Stimulated activated CD4-positive, alpha-beta T cell treated with anti-CD3 and anti-CD28 coated beads, Interleukin-1b, Interleukin-23, amount 100 ng/mL, for 24 hours (primary cell): ENCODE data around the gene TRIM47.
A peak's percentile ranks its signal among the peaks of the same experiment; 100 is the strongest.
"Not testable (repeated sequence)": the region's sequence is repeated elsewhere in the genome, so short reads cannot be mapped to it uniquely, and the experiment has no call there.

Source experiments
- DNase-seq, 4 experiments: peaks; one replicate each; pipeline ENCODE4 v3.0.0-alpha.2; 2020; ENCODE audit warnings: low read depth in 4 of 4, low spot score in 1 of 4

TRIM47 gene

DNA sequence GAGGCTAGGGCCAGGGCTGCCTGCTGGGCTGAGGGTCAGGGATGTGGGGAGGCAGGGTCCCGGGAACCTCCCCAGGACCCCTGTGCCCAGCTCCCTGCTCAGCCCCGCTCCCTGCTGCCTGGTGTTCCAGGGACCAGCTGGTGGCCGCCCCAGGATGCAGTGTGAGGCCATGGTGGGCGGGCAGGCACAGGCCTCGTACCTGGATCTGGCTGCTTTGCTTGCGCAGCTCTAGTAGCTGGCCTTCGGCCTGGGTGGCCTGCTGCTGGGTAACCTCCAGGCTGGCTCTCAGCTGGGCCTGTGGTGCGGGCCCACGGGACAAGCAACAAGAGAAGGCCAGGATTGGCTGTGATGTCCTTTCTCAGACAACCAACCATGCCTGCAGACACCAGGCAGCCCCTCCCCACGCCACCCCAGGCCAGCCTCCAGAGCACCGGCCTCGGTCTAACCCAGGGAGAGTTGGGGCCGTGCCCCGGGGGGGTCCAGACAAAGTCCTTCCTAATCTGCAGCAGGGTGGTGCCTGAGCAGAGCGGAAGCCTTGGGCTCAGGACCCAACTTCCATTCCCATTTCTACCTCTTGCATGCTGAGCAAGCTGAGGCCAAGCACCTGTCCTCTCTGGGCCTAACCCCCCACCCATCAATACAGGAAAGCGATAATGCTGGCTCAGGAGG, 14.3 kb upstream of the TRIM47 start:
- DNase-seq: no peak

DNA sequence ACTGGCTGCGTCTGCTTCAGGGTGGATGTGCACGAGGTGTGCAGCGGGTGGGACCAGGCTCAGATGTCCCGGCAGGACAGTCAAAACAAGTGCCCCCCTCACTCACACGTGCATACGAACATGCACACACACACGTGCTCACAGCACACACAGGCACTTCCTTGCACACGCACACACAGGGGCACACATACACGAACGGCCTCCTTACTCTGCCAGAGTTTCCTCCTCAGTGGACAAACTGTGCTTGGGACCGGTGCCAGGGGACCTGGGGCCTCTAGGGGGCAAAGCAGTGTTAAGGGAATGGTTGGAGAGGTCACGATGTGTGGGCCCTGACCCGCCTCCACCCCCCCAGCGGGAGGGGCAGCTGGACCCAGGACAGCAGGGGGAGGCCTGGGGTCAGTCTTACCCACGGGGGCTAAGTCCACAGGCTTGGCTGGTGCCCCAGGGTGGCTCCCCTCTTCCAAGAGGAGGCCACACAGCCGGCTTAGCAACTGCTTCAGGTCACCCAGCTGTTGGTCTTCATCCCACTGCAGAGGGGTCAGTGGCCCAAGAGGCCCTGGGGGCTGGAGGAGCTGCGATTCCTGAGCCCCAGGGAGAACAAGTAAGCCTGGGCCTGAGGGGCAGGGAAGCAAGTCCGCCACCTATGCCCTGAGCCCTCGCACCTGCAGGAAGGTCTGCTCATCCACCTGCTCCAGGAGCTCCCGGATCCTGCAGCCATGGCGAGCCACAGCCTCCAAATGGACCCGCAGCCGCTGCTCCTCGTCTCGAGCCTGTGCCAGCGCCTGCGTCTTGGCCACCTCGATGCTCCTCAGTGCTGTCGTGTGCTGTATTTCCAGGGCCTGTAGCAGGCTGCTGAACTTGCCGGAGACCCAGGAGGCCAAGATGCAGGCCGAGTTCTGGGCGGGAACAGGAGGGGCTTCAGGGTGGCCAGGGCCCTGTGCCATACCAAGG, 13.5 kb upstream of the TRIM47 start:
- no peak for DNase-seq

DNA sequence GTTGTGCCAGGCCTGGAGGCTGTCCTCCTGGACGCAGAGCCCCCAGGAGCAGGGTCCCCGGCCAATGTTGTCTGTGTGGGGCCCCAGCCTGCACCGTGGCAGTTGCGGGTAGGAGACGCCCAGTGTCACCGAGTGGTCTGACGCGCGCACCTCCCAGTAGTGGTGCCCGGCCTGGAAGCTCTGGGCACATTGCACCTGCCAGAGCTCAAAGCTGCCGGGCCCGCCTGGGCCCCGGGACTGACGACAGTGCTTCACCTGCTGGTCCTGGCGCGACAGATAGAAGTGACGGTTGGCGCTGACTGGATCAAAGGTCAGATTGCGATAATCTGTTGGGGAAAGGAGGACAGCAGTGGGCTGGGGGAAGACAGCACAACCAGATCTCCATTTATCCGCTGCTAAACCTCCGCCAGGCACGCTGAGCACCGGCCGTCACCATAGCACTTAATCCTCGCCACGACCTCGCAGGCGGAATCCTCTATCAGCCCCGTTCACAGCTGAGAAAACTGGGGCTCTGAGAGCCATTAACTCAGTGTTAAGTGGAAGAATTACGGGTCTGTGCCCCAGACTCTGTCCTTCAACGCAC, 12.7 kb upstream of the TRIM47 start:
- no peak for DNase-seq

DNA sequence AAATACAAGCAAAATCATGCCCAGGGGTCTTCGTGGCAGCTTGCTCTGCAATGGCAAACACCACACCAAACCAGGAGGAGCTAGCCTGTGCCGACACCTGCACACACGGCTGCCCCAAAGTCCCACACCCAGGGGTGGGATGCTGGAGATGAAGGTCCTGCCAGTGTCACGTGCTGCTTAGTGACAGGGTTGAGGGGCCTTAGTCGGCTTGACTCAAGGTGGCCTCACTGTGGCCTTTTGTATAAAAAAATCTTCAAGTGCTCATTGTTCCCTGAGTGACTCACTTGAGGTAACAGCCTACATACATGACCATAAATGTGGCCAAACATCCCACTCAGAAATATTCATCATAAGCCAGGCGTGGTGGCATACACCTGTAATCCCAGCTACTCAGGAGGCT, 11.1 kb upstream of the TRIM47 start:
- DNase-seq: no peak

DNA sequence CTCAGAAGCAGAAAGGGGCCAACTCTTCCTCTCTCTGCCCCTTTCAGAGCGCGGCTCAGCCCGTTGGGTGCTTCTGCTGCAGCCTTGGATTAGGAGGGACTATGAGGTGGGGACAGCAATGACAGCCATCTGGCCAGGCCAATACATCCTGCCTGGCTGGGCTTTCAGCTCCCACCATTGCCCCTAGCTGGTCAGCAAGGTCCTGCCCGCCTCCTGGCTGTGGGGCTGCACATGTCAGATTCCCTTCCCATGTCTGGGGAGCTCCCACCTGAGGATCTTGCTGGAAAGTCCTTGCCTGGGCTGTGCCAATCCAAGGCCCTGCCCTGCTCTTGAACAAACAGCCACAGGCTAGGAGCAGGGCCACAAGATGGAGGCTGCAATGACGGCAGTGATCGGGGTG, 10.1 kb upstream of the TRIM47 start:
- no peak for DNase-seq

DNA sequence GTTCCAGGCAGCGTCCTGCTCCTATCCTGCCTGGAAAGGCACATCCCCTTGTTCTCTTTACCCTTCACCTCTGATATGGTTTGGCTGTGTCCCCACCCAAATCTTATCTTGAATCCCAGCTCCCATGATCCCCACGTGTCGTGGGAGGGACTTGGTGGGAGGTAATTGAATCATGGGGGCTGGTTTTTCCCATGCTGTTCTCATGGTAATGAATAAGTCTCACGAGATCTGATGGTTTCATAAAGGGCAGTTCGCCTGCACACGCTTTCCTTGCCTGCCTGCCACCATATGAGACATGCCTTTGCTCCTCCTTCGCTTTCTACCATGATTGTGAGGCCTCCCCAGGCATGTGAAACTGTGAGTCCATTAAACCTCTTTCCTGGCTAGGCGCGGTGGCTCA, 7.5 kb upstream of the TRIM47 start:
- not testable (repeated sequence) for DNase-seq

DNA sequence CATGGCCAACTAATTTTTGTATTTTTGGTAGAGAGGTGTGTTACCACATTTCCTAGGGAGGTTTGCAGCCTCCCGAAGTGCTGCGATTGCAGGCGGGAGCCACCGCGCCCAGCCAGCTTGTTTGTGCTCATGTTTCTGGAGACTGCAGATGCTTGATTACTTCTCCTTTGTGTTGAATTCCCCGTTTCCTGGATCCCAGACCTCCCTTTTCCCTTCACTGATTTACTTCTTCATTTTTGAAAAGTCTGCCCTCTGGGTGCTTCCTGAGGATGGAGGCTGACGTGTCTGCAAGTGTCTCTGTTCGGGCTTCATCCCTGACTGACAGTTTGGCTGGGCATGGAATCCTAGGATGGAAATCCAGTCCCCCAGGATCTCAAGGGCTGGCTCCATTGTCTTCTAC, 7.0 kb upstream of the TRIM47 start:
- no peak for DNase-seq

DNA sequence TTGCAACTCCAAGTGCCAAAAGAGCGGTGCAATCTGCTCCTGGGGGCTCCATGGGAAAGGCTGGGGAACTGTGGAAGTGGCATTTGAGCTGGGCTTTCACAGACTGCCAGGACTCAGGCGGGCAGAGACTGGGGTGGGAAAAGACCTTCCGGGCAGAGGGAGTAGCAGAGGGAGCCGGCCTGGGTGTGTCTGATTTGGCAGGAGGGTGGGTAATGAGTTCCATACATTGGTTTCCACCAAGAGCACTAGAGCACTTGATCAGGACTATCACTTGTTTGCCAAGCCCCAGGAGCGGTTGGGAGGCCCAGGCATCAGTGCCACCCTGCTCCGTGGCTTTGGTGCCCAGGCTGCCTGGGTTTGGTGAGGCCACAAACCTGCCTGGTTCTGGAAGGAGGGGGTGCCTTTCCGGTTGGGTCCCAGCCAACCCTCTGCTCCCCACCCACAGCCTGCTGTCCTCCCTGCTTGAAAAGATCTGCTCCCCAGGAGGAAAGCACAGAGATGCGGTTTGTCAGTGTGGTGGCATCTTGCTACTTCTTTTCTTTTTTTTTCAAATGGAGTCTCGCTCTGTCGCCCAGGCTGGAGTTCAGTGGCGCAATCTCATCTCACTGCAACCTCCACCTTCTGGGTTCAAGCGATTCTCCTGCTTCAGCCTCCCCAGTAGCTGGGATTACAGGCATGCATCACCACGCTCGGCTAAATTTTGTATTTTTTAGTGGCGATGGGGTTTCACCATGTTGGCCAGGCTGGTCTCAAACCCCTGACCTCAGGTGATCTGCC, 3.5 kb upstream of the TRIM47 start:
- no peak for DNase-seq

DNA sequence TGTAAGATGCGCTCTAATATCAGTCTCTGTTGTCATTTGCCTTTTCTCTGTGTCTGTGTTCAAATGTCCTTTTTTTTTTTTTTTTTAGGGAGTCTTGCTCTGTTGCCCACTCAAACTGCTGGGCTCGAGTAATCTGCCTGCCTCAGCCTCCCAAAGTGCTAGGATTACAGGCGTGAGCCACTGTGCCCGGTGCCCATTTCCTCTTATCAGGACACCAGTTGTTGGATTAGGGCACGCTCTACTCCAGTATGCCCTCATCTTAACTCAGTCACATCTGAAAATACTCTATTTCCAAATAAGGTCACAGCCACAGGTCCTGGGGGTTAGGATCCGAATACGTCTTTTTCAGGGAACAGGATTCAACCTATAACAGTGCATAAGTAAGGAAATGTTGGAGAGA, 1.9 kb upstream of the TRIM47 start:
- DNase-seq: no peak

DNA sequence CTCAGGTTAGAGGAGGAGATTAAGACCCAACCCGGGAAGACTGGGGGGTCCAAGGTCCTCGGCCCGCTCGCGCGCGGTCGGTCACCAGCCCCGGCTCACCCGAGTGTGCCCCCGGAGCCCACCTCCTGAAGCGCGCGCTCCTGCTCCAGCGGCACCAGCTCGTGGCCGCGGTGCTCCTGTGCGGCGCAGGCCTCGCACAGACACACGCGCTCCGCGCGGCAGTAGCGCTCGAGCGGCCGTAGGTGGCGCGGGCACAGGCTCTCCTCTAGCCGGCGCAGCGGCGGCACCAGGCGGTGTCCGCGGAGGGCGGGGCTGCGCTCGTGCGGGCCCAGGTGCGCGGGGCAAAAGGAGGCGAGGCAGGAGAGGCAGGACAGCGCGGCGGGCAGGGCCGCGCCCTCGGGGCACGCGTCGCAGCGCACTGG, 618 bp downstream of the TRIM47 start:
- peak in 3 of 4 experiments; percentile 37 to 62 (median 39) for DNase-seq

DNA sequence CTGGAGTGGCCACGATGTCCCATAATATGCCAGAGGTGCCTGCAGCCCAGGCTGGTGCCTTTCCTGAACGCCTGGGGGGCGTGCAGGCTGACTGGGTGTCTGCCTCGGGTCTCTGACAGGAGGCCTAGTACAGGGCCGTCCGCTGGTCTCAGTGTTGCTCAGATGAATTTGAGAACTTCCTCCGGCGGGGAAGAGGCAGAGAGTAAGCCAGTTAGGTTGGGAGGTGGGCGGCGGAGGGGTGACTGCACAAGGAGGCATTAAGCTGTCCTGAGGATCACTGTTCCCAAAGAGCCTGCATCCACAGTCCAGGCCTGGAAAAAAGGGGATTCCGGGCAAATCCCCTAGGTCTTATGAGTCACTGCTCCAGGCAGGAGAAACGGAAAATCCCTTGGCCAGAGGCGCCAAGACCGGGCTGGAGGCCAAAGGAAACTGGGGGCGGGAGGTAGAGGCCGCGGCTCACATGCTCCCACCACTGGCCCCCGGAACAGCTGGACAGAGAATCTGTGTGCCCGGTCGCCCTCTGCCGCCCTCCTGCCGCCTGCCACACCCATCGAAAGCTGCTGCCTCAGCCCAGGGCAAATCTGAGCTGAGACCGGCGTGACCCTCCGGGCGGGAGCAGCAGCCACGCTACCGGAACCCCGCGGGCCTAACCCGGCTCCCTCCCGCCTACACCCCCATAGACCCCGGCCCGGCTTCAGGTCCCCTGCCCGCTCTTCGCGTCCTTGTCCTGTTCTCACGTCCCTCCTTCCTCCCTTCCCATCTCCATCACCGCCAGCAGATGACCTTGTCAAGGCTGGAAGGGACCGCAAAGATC, 1.2 kb downstream of the TRIM47 start:
- DNase-seq: peak in 1 of 4 experiments; percentile 42

DNA sequence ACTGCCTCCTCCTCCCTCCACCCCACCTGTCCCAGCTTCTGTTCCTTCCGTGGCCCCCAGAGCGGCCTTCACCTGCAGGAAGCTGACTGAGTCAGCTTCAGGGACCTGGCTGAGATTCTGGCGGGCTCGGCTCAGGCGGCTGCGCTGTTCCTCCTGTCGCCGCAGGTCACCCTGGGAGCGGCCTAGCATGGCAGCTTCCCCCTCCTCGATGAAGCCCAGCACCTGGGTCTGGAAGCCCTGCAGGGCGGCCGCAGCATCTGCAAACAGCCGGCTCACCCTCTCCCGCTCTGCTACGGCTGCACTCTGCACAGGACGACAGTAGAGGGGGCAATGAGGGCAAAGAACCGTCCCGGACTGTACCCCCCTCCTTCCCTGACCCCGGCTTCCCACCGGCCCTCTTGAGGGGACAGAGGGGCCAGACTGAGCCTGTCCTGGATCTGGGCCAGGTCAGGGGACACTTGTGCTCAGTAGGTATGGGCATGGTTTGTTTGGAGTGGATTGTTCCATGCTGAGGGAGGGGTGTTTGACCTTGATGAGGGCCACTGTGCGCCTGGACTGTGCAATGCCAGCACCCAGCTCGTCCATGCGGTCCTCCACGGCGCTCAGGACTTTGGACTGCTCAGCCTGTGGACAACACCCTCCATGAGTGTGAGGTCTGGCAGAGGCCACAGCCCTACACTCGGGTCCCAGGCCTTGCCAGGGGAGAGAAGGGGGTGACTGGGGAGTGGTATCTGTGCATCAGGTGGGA, 2.0 kb downstream of the TRIM47 start:
- peak in 3 of 4 experiments; percentile 29 to 66 (median 58) for DNase-seq

DNA sequence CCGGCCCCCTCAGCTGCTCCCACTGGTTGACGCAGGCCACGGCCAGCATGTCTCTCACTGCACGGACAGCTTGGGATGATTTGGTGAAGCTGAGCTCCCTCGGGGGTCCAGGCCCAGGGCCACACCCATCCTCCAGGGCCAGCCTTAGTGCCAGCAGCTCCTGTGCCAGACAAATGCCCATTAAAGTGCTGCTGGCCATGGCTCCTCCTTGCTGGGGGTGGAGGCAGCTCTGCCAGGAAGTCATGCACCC, 2.5 kb downstream of the TRIM47 start:
- DNase-seq: no peak

DNA sequence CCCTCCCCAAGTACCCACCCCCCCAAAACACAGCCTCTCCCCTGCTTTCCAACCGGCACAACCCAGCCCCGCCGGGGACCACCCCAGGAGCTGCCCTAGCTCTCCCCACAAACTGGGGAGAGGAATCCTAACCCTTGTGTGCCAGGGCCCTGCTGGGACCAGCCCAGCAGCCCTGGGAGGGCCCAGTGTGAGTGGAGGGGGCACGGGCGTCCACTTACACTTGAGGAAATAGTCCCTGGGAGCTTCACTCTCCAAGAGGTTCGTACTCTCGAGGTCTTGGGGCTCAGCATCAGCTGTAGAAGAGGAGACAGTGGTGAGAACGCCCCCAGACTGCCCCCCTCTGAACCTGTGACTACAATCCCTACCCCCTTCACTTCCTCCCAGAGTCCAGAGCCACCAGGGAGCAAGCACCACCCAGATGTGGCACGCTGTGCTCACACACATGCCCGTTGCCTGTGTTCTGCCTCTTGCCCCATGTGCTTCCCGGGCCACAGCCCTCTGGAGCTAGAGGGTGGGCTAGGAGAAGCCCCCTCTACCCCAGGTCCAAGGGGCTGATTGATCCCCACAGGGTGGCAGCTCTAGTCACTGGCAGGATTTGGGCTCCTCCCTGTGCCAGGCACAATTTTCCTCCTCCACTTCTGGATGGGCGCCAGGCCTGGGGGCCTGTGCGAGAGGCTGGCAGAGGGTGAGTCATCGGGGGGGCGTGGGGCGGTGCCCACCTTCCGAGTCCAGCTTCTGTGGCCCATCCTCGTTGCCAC, 3.0 kb downstream of the TRIM47 start:
- no peak for DNase-seq

DNA sequence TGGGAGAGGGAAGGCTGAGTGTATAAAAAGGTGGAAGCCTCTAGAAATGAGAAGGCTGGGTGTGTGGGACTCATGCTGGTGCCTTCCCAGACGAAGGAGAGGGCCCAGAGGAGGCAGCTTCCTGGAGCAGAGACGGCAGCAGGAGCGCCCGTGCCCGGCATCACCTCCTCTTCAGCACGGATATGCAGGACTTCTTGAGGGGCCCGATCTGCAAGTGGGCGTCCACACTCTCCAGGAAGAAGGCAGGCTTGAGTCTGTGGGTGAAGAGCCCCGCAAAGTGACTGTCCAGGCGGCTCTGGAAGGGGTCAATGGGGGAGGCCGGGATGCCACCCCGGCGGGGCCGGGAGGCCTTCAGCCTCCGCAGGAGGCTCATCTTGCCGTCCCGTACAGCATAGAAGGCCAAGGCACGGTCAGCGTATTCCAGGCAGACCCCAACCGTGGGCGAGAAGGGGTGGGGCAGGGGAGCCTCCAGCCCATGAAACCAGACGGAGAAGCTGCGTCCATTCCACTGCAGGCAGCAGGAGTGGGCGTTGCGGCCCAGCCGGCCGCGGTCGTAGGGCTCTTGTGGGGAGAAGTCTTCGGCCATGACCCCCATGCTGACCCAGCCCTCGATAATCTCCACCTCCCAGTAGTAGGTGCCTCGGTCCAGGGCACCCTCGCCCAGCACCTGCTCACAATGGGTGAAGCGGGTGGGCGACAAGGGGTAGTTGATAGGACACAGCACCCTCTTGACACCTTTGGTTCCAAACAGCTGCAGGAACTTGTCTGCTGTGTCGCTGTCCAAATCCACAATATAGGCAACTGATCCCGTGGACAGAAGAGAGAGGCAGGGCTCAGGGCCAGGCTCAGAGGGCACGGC, 3.8 kb downstream of the TRIM47 start:
- DNase-seq: no peak

DNA sequence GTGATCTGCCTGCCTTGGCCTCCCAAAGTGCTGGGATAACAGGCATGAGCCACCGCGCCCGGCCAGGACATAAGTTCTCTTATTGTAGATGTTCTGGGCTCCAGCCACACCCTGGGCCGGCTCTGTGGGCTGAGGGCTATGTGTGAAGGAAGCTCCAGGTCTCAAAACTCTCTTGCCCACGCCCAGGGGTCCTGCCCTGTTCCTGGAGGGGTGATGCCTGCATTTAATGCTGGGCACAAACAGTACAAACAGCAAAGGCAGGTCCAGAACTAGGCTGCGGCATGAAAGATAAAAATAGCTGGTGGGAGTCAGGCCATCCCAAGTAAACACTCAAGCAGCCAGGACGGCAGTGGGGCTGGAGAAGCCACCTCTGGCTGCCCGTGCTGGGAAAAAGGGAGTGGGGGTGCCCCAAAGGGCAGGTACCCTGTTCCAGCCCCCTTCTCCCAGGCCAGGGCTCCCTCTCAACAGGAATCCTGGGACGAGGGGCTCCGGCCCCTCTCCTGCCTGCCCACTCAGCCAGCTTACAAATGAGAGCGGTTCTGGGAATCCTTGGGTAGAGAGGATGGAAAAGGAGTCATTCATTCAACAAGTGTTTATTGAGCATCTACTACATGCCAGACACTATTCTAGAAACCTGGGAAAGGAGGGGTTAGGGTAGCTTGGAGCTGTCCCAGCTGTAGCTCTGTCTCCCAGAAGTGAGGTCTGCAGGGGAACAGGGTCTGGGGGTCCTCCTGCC, 4.6 kb downstream of the TRIM47 start:
- no peak for DNase-seq

DNA sequence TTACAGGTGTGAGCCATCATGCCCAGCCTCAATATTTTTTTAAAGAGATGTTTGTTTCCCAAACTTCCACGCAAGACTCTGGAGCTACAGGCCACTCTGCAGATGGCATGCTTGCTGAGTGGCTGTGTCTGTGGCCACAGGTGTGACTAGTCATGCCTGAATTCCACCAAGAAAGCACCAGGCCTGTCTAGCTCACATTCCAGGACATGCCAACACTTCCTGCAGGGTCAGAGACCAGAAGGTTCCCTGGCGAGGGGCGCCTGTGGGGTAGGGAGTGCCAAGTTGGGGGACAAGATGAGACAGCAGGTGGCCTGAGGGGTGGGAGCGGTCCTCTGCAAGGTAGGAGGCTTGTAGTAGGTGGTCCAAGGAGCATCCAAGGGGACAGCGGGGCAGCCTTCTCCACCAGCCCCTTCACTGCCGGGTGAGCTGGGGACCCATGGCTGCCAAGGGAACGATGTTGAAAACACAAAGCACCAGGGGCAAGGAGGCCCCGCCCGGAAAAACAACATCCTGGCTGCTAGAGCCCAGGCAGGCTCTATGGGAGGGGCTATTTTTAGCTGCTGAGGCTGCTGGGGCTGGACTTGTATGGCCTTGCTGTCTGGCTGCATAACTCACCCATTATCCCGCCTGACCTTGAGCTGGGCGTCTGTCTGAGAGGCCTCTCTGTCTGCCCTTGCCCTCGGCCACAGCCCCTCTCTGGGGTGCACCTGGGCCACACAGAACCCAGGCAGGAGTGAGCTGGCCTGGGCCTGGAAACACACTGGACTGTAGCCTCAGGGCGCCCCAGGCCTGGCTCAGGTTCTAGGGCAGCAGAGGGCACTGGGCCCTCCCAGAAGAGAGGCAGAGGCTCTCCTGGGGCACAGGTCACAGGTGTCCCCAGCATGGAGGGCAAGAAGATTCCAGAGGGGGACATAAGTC, 5.7 kb downstream of the TRIM47 start:
- DNase-seq: no peak
